Gastroesophageal sphincter (tissue), 3 donors: ENCODE data around the gene CD72.
"Not testable (repeated sequence)": the region's sequence is repeated elsewhere in the genome, so short reads cannot be mapped to it uniquely, and the experiment has no call there.

Source experiments
- CTCF ChIP-seq, 4 experiments: fragments of 200-600 bp in 2 of 4; fragments of 450-650 bp in 2 of 4; sonication (generic) in 1 of 4; IDR thresholded peaks; one replicate each; pipeline ENCODE4 v1.5.1; 2017 to 2019; ENCODE audit warnings: antibody characterized with exemption in 4 of 4, mild to moderate bottlenecking in 2 of 4, moderate library complexity in 2 of 4
- EP300 ChIP-seq: sonication (generic); formaldehyde crosslinking; IDR thresholded peaks from one replicate; pipeline ENCODE4 v1.6.1; 2017; ENCODE audit warnings: antibody characterized with exemption, mild to moderate bottlenecking
- POLR2A ChIP-seq, 2 donors: fragments of 450-650 bp; IDR thresholded peaks; one replicate each; pipeline ENCODE4 v1.6.1; 2017; ENCODE audit warnings: antibody characterized with exemption in 2 of 2, mild to moderate bottlenecking in 2 of 2, moderate library complexity in 1 of 2

- not testable (repeated sequence) for TF ChIP-seq POLR2A (IDR thresholded peaks at IDR 0.05); CTCF (IDR thresholded peaks at IDR 0.05); EP300
Measured at GRCh38 chr9:35583521-35583920, 34.7 kb downstream of the CD72 start.
